GM18507 (cell line): ENCODE measurements around the gene SMYD4.
"Not testable (repeated sequence)": the region's sequence is repeated elsewhere in the genome, so short reads cannot be mapped to it uniquely, and the experiment has no call there.

Source experiments
- DNase-seq: peaks from one replicate; pipeline ENCODE4 v3.0.0; 2011; ENCODE audit warnings: low read depth; ENCODE audit not compliant: insufficient read length; ENCODE audit errors: extremely low spot score
- FAIRE-seq: peaks from 2 replicates; lab custom pipeline; 2011; peaks lifted over from hg19 to GRCh38; lab: Jason Lieb, UNC

Gene SMYD4

GRCh38 chr17:1829592-1830257, at the start of gene SMYD4, which contains the start of gene RPA1:
TSS of gene SMYD4 (minus strand) at chr17:1829902. CDS start at chr17:1827994, 1,908 bp downstream.
TSS of gene RPA1 (plus strand) at chr17:1830005. CDS start at chr17:1830094, 89 bp downstream.
- FAIRE-seq = peak; percentile 95
- peak; percentile 82 for DNase-seq

- FAIRE-seq = no peak
- no peak for DNase-seq
These were observed 48.9 kb upstream of the SMYD4 start for GRCh38 chr17:1878419-1879121.

GRCh38 chr17:1875597-1875996, 45.9 kb upstream of the SMYD4 start:
- no peak for FAIRE-seq
- no peak for DNase-seq

GRCh38 chr17:1873418-1873817, 43.7 kb upstream of the SMYD4 start:
- DNase-seq (no peak), FAIRE-seq (peak; percentile 64)

GRCh38 chr17:1872976-1873375, 43.3 kb upstream of the SMYD4 start:
- FAIRE-seq (no peak), DNase-seq (no peak)

GRCh38 chr17:1872254-1872653, 42.6 kb upstream of the SMYD4 start:
- FAIRE-seq (no peak), DNase-seq (no peak)

DNA sequence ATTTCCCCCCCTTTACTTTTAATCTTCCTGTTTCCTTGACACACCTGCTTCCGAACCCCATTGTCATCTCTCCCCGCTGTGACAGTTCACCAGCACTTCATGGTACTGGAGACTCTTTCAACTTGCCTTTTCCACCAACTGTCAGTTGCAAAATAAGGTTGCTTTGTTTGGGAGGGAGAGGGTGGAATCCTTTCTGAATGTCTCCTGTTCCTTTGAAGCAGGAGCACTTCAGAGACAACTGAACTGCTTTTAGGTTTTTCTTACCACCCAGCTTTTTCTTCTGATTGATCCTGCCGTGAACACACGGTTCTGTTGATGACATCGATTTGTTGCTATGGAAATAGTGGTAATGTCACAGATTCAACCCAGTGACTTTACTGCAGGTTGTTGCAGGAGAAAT, 42.1 kb upstream of the SMYD4 start:
- FAIRE-seq = no peak
- DNase-seq = no peak

GRCh38 chr17:1870592-1870991, 40.9 kb upstream of the SMYD4 start:
- FAIRE-seq (no peak), DNase-seq (no peak)

DNA sequence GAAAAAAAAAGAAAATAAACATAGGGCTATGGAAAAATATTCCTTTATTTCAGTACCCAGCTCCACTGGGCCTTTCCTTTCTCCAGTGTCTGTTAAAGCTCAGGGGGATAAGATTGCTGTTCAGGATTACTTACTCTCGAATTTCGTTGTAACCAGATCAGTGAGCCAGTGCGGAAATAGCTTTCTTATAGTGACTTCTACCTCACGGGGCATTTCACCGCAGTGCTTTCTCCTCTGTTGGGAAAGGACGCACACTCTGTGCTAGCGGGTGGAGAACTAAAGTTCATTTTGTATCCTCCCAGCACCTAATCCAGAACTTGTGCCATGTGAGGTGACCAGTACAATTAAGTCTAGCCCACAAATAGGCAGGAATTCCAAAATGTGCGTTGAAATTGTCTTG, 38.4 kb upstream of the SMYD4 start:
- DNase-seq = no peak
- FAIRE-seq = no peak

- FAIRE-seq (no peak), DNase-seq (no peak)
These were observed 37.6 kb upstream of the SMYD4 start for GRCh38 chr17:1867307-1867706.

DNA sequence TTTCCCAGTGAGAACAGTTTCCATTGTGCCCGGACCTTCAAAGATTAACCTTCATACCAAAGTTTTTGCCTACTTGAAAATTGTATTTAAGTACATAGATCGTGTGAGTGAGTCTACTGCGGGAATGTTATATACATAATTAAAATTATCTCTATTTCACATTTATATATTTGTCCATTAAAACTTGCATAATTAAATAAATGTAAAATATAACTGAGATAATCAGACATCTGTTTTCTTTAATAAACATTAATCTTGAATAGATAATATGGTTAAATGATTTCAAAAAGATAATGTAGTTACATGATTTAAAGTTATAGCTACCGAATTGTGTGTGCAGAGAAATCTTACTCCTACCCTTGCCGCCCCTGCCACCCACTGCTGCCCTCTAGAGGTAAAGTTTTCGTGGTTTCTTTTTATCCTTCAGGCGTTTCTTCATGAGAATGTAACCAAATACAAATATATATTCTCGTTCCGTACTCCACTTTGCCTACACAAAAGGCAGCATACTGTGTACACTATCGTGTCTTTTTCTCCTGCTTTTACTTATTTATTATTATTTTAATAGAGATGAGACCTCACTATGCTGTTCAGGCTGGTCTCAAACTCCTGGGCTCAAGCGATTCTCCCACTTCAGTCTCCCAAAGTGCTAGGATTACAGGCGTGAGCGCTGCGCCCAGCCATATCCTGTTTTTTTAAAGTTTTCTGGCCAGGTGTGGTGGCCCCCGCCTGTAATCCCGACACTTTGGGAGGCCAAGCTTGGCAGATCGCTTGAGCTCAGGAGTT, 35.7 kb upstream of the SMYD4 start:
- FAIRE-seq = peak; percentile 71
- peak; percentile 29 for DNase-seq

- no peak for DNase-seq
- FAIRE-seq = no peak
These were observed 31.8 kb upstream of the SMYD4 start for GRCh38 chr17:1861391-1862010.

GRCh38 chr17:1860978-1861377, 31.3 kb upstream of the SMYD4 start:
- DNase-seq = no peak
- FAIRE-seq = no peak

- not testable (repeated sequence) for DNase-seq, FAIRE-seq
These were observed 26.8 kb upstream of the SMYD4 start for GRCh38 chr17:1856462-1856861.

DNA sequence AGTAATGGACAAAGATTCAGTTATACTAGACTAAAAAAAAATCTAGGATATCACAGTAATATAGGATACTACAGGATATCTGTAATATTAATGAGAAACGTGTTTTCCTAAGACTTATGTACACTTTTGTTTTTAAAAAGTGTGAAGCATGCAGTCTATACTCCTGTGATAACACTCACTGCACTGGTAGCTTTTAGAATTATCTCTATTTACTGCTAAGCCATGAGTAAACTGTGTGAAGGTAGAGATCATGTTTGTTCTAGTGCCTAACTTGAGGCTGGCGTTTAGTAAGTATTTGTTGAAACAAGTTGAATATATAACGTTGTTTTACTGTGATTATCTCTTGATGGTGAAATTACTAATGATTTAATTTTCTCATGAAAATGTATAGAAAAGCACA, 24.0 kb upstream of the SMYD4 start:
- FAIRE-seq = no peak
- DNase-seq = no peak

GRCh38 chr17:1852327-1852726, 22.6 kb upstream of the SMYD4 start:
- DNase-seq (no peak), FAIRE-seq (no peak)

- FAIRE-seq (no peak), DNase-seq (no peak)
These were observed 17.5 kb upstream of the SMYD4 start for GRCh38 chr17:1847191-1847590.

DNA sequence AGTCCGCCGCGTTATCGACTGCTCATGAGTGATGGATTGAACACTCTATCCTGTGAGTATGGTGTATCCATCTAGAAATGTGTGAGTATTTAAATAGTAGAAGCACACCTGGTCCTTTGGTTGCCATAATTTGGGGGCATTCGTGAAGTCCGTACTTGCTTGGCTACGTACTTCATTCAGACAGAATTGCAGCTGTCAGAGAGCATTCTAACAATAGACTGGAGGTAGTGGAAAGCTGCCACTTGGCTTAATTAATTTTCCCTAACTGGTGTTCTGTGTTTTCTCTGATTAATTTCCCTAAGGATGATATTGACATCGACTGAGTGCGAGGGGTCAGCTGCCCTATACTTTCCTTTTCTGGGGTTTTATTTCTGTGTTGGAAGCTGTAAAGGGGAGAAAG, 14.2 kb upstream of the SMYD4 start:
- DNase-seq (no peak), FAIRE-seq (no peak)

- DNase-seq (no peak), FAIRE-seq (no peak)
These were observed 9.8 kb upstream of the SMYD4 start for GRCh38 chr17:1839516-1839915.
